Keratinocyte (primary cell): ENCODE results near the gene ATRAID. TPM values are rescaled to one million over a fixed set of nuclear protein-coding genes. Genes with fewer than 3 reads are reported as not detected.
"Not testable (repeated sequence)": the region's sequence is repeated elsewhere in the genome, so short reads cannot be mapped to it uniquely, and the experiment has no call there.

Experiments used
- DNase-seq: peaks from one replicate; pipeline ENCODE4 v3.0.0-alpha.2; 2011; ENCODE audit warnings: low read depth, missing footprints, low spot score
- FAIRE-seq: peaks from 2 replicates; lab custom pipeline; 2011; peaks lifted over from hg19 to GRCh38; lab: Jason Lieb, UNC
- H2AFZ ChIP-seq: 2 replicates; pipeline ENCODE4 v1.6.0; 2012; ENCODE audit warnings: low read length, control low read depth, inconsistent platforms; ENCODE audit not compliant: control insufficient read depth
- H3K27ac ChIP-seq: 2 replicates; pipeline ENCODE4 v1.5.1; 2011; ENCODE audit warnings: low read length; ENCODE audit not compliant: control insufficient read depth, insufficient read depth
- H3K27me3 ChIP-seq: 3 replicates; pipeline ENCODE4 v1.6.0; 2011; ENCODE audit warnings: low read length; ENCODE audit not compliant: control insufficient read depth, insufficient read depth; ENCODE audit errors: extremely low read depth
- H3K36me3 ChIP-seq, 2 experiments: 2 replicates in 1 of 2; 3 replicates in 1 of 2; pipeline ENCODE4 v1.5.1; 2011; ENCODE audit warnings: low read length in 2 of 2, mild to moderate bottlenecking in 1 of 2; ENCODE audit not compliant: control insufficient read depth in 2 of 2, insufficient read depth in 2 of 2; ENCODE audit errors: extremely low read depth in 1 of 2
- H3K4me1 ChIP-seq: 3 replicates; pipeline ENCODE4 v1.5.1; 2011; ENCODE audit warnings: low read length; ENCODE audit not compliant: control insufficient read depth, insufficient read depth; ENCODE audit errors: extremely low read depth
- H3K4me2 ChIP-seq: 3 replicates; pipeline ENCODE4 v1.6.0; 2011; ENCODE audit warnings: low read depth, low read length; ENCODE audit not compliant: control insufficient read depth, insufficient read depth; ENCODE audit errors: extremely low read depth
- H3K4me3 ChIP-seq, 3 experiments: fragments of 200-600 bp in 1 of 3; sonication (generic) in 1 of 3; 2 replicates in 2 of 3; 3 replicates in 1 of 3; pipeline ENCODE4 v1.5.1; 2011 to 2016; ENCODE audit warnings: low read length in 3 of 3, mild to moderate bottlenecking in 3 of 3, control low read depth in 2 of 3, inconsistent platforms in 1 of 3, low read depth in 1 of 3, mixed read lengths in 1 of 3, mixed run types in 1 of 3, moderate library complexity in 1 of 3; ENCODE audit not compliant: control insufficient read depth in 2 of 3, insufficient read depth in 2 of 3; ENCODE audit errors: extremely low read depth in 1 of 3
- H3K79me2 ChIP-seq: 2 replicates; pipeline ENCODE4 v1.6.0; 2012; ENCODE audit warnings: low read length; ENCODE audit not compliant: control insufficient read depth, insufficient read depth
- H3K9ac ChIP-seq: 3 replicates; pipeline ENCODE4 v1.6.0; 2011; ENCODE audit warnings: low read length; ENCODE audit not compliant: control insufficient read depth, insufficient read depth; ENCODE audit errors: extremely low read depth
- H3K9me1 ChIP-seq: 3 replicates; pipeline ENCODE4 v1.6.0; 2011; ENCODE audit warnings: low read length; ENCODE audit not compliant: control insufficient read depth, insufficient read depth; ENCODE audit errors: extremely low read depth
- H3K9me3 ChIP-seq: 2 replicates; pipeline ENCODE4 v1.5.1; 2012; ENCODE audit warnings: low read depth, low read length; ENCODE audit not compliant: control insufficient read depth
- H4K20me1 ChIP-seq: 3 replicates; pipeline ENCODE4 v1.6.0; 2011; ENCODE audit warnings: low read length; ENCODE audit not compliant: control insufficient read depth, insufficient read depth; ENCODE audit errors: extremely low read depth
- CTCF ChIP-seq, 3 experiments: IDR thresholded peaks in 1 of 3; conservative IDR thresholded peaks in 1 of 3; optimal IDR thresholded peaks in 1 of 3; 2 replicates in 2 of 3; 3 replicates in 1 of 3; pipeline versions ENCODE3 to v1.5.1; 2011; ENCODE audit warnings: low read length in 3 of 3, mild to moderate bottlenecking in 3 of 3, moderate library complexity in 2 of 3, control low read depth in 1 of 3, inconsistent platforms in 1 of 3; ENCODE audit not compliant: insufficient read depth in 2 of 3; ENCODE audit errors: extremely low read depth in 1 of 3
- EZH2 ChIP-seq: IDR thresholded peaks from one replicate; pipeline ENCODE4 v1.6.1; 2012; ENCODE audit warnings: inconsistent platforms, mild to moderate bottlenecking, low read length, moderate library complexity
- dilution Hi-C: fragments of 300-500 bp; cut with MboI; formaldehyde crosslinking; loops from one replicate; pipeline ENCODE4 v1.7.0; 2020; ENCODE audit warnings: low sequenced_read_pairs; ENCODE audit not compliant: extremely low pct_ligation_motif_present
- polyA plus RNA-seq, 5 experiments: library from polyadenylated mRNA; depleted of rRNA in 3 of 5; stranded (reverse) in 3 of 5; stranded (forward) in 1 of 5; unstranded in 1 of 5; fragments of >200 nt; gene quantifications; 1 replicate in 1 of 5; 2 replicates in 3 of 5; 3 replicates in 1 of 5; pipeline versions ENCODE4 v1.2.1 to v1.2.3, GENCODE V29; 2011 to 2012; ENCODE audit warnings: missing spikeins in 2 of 5, low read depth in 1 of 5, low replicate concordance in 1 of 5

The ATRAID gene
- polyA plus RNA-seq, 1 donor (not counting 4 experiments of a cell fraction or from before 2014, with no cell fraction given) = 154 TPM

GRCh38 chr2:27191070-27191829 lies 20.6 kb upstream of the ATRAID start:
- DNase-seq (no peak), FAIRE-seq (no peak)
- H3K36me3 ChIP-seq = no peaks in the 10 kb centered on the region
- no peaks in the 10 kb centered on the region for H4K20me1 ChIP-seq
- H3K4me2 ChIP-seq = no peak overlapping the region
- H3K79me2 ChIP-seq = no peaks in the 10 kb centered on the region
- dilution Hi-C loops = no loop called here
- H3K27ac ChIP-seq = no peak overlapping the region
- H3K9ac ChIP-seq = no peak overlapping the region
- TF ChIP-seq EZH2 (no peak), CTCF (optimal IDR thresholded peaks at IDR 0.05 in 1 of 3, IDR thresholded peaks at IDR 0.05 in 1 of 3, conservative IDR thresholded peaks at IDR 0.05 in 1 of 3; ENCODE audit: extremely low read depth in 1 of 3, insufficient read depth in 2 of 3, low read length in 3 of 3) (peak; percentile 54 to 59 (median 58))
- no peaks in the 10 kb centered on the region for H3K27me3 ChIP-seq
- no peaks in the 10 kb centered on the region for H3K9me1 ChIP-seq
- no peak overlapping the region for H3K4me3 ChIP-seq
- H2AFZ ChIP-seq = no peak overlapping the region
- H3K4me1 ChIP-seq = no peaks in the 10 kb centered on the region
- no peaks in the 10 kb centered on the region for H3K9me3 ChIP-seq

- no peaks in the 10 kb centered on the region for H3K4me1 ChIP-seq
- no peak overlapping the region for H3K9ac ChIP-seq
- peaks cover 0 to 5% of the 10 kb centered on the region in 2 experiments for H3K36me3 ChIP-seq
- no peaks in the 10 kb centered on the region for H3K27me3 ChIP-seq
- H3K27ac ChIP-seq = no peak overlapping the region
- dilution Hi-C loops = no loop called here
- H3K4me3 ChIP-seq = no peak overlapping the region
- no peak overlapping the region for H3K4me2 ChIP-seq
- no peak overlapping the region for H2AFZ ChIP-seq
- no peaks in the 10 kb centered on the region for H3K9me3 ChIP-seq
- TF ChIP-seq CTCF (optimal IDR thresholded peaks at IDR 0.05 in 1 of 3, IDR thresholded peaks at IDR 0.05 in 1 of 3, conservative IDR thresholded peaks at IDR 0.05 in 1 of 3; ENCODE audit: extremely low read depth in 1 of 3, insufficient read depth in 2 of 3, low read length in 3 of 3) (no peak), EZH2 (no peak)
- no peak for DNase-seq
- H4K20me1 ChIP-seq = no peaks in the 10 kb centered on the region
- no peaks in the 10 kb centered on the region for H3K9me1 ChIP-seq
- FAIRE-seq = no peak
- H3K79me2 ChIP-seq = no peaks in the 10 kb centered on the region
These were observed 17.1 kb upstream of the ATRAID start for GRCh38 chr2:27194538-27195354.

GRCh38 chr2:27195799-27196198 lies 16.0 kb upstream of the ATRAID start:
- H3K4me2 ChIP-seq, H3K9me1 ChIP-seq, FAIRE-seq, H3K36me3 ChIP-seq, dilution Hi-C loops, H2AFZ ChIP-seq, H3K27ac ChIP-seq, DNase-seq, H3K79me2 ChIP-seq, H4K20me1 ChIP-seq, H3K27me3 ChIP-seq, H3K9ac ChIP-seq, H3K4me3 ChIP-seq, H3K4me1 ChIP-seq, H3K9me3 ChIP-seq: not testable (repeated sequence)
